ENCODE results near the gene RYR2. TPM values are rescaled to one million over a fixed set of nuclear protein-coding genes. Genes with fewer than 3 reads are reported as not detected.

The RYR2 gene
- total and polyA plus RNA-seq, 2 of the 8 experiments (the other 6 are each of a cell fraction or from before 2014, with no cell fraction given) = 1.3 to 4.4 TPM

GRCh38 chr1:237749122-237749521, 707.1 kb downstream of the RYR2 start:
- H2AK5ac ChIP-seq (ENCODE audit: low read depth, low read length) = no peak overlapping the region
- no peak overlapping the region for H3K23ac ChIP-seq (ENCODE audit: insufficient read length)
- no peak overlapping the region for H3K4me3 ChIP-seq (ENCODE audit: extremely low read depth in 1 of 4, insufficient read depth in 2 of 4, low read depth in 3 of 4, low read length in 4 of 4)
- peaks cover 0 to 5% (median 0%) of the 10 kb centered on the region in 4 experiments; a peak in 2 of 7 replicates for H3K4me1 ChIP-seq (replicated peaks in 1 of 4; ENCODE audit: control insufficient read depth in 3 of 4, insufficient read depth in 4 of 4, low read length in 3 of 4)
- H3K18ac ChIP-seq (ENCODE audit: extremely low read depth, low read length) = no peak overlapping the region
- no peaks in the 10 kb centered on the region for H3K79me2 ChIP-seq (ENCODE audit: control insufficient read depth in 1 of 2, insufficient read depth in 2 of 2, low read length in 2 of 2)
- no peak overlapping the region for H3K56ac ChIP-seq (replicated peaks; ENCODE audit: insufficient read length, low read depth, low read length)
- WGBS, 2 experiments (ENCODE audit: extremely low coverage in 1 of 2, insufficient coverage in 1 of 2, insufficient read length in 1 of 2, insufficient replicate concordance in 2 of 2, low coverage in 1 of 2, low lambda C conversion rate in 2 of 2, missing lambda C conversion rate in 1 of 2) = 100% methylated on average over 1 of the region's 1 CpG; no CpG with 5 or more reads in 1 of the 2 experiments
- no peak overlapping the region for H4K8ac ChIP-seq (ENCODE audit: extremely low read depth, insufficient read depth, low read length)
- H3K27me3 ChIP-seq (replicated peaks in 1 of 4; ENCODE audit: control insufficient read depth in 3 of 4, extremely low read depth in 1 of 4, insufficient read depth in 3 of 4, low read length in 3 of 4) = no peaks in the 10 kb centered on the region
- H3K4ac ChIP-seq (replicated peaks; ENCODE audit: insufficient read length, low read depth, low read length) = no peak overlapping the region
- no peaks in the 10 kb centered on the region for H3K79me1 ChIP-seq (ENCODE audit: low read depth, low read length)
- no peak for FAIRE-seq
- no peaks in the 10 kb centered on the region for H3K23me2 ChIP-seq (ENCODE audit: low read depth, low read length)
- H2BK120ac ChIP-seq (replicated peaks; ENCODE audit: low read depth, low read length) = no peak overlapping the region
- H4K5ac ChIP-seq (ENCODE audit: insufficient read length, low read depth, low read length) = no peak overlapping the region
- no peak overlapping the region for H3K27ac ChIP-seq (ENCODE audit: low read depth, low read length)
- no peak overlapping the region for H2BK5ac ChIP-seq (ENCODE audit: low read depth, low read length)
- no peak overlapping the region for H2AFZ ChIP-seq (ENCODE audit: low read length)
- H3K14ac ChIP-seq (ENCODE audit: insufficient read length) = no peak overlapping the region
- no peak overlapping the region for H3K9ac ChIP-seq (replicated peaks in 1 of 4; ENCODE audit: extremely low read depth in 1 of 4, low read depth in 3 of 4, low read length in 3 of 4)
- POLR2A ChIA-PET (ENCODE audit: partially characterized antibody) = no interaction called here
- H2BK20ac ChIP-seq (ENCODE audit: low read length) = no peak overlapping the region
- CTCF ChIA-PET (ENCODE audit: partially characterized antibody) = no interaction called here
- H3K4me2 ChIP-seq (ENCODE audit: insufficient read depth in 1 of 2, low read depth in 2 of 2, low read length in 2 of 2) = no peak overlapping the region
- H3K36me3 ChIP-seq (ENCODE audit: control insufficient read depth in 2 of 4, insufficient read depth in 4 of 4, low read length in 3 of 4) = no peaks in the 10 kb centered on the region
- H2BK12ac ChIP-seq (ENCODE audit: low read depth, low read length) = no peak overlapping the region
- DNase-seq (ENCODE audit: low read depth in 1 of 2, low spot score in 2 of 2) = no peak
- H4K91ac ChIP-seq (replicated peaks; ENCODE audit: insufficient read length, low read length) = no peak overlapping the region
- no peaks in the 10 kb centered on the region for H4K20me1 ChIP-seq (replicated peaks in 1 of 2; ENCODE audit: control insufficient read depth in 1 of 2, insufficient read depth in 2 of 2, low read length in 2 of 2)
- no peaks in the 10 kb centered on the region for H3K9me3 ChIP-seq (ENCODE audit: insufficient read depth in 2 of 2, low read depth in 1 of 2, low read length in 1 of 2)
- no peak overlapping the region for H2BK15ac ChIP-seq (ENCODE audit: low read length)
- TF ChIP-seq SIRT6 (IDR thresholded peaks at IDR 0.05; ENCODE audit: low read length) (no peak), CBX8 (IDR thresholded peaks at IDR 0.05; ENCODE audit: borderline replicate concordance, low read depth, low read length) (no peak), SP2 (IDR thresholded peaks at IDR 0.05; ENCODE audit: low read length) (no peak), JUN (IDR thresholded peaks at IDR 0.05; ENCODE audit: low read depth, low read length) (no peak), SIX5 (IDR thresholded peaks at IDR 0.05; ENCODE audit: low read depth, low read length) (no peak), TBP (IDR thresholded peaks at IDR 0.05; ENCODE audit: low read depth, low read length) (no peak), SIN3A (conservative IDR thresholded peaks at IDR 0.05 in 1 of 2, IDR thresholded peaks at IDR 0.05 in 1 of 2; ENCODE audit: low read depth in 1 of 2, low read length in 2 of 2) (no peak), SP4 (IDR thresholded peaks at IDR 0.05; ENCODE audit: low read length) (no peak), HDAC2 (IDR thresholded peaks at IDR 0.05; ENCODE audit: borderline replicate concordance in 1 of 2, low read depth in 2 of 2, low read length in 2 of 2) (no peak), CBX5 (IDR thresholded peaks at IDR 0.05; ENCODE audit: low read depth, low read length) (no peak), NANOG (IDR thresholded peaks at IDR 0.05; ENCODE audit: insufficient read depth, low read depth, low read length, poor library complexity, severe bottlenecking) (no peak), TAF7 (optimal IDR thresholded peaks at IDR 0.05; ENCODE audit: borderline replicate concordance, low read depth, low read length) (no peak), EGR1 (IDR thresholded peaks at IDR 0.05; ENCODE audit: borderline replicate concordance, low read depth, low read length) (no peak), ASH2L (IDR thresholded peaks at IDR 0.05; ENCODE audit: low read length) (no peak), CHD1 (IDR thresholded peaks at IDR 0.05; ENCODE audit: low read depth, low read length) (no peak)
